HUES6 (cell line): ENCODE data around the gene KRTCAP2.
A peak's percentile ranks its signal among the peaks of the same experiment; 100 is the strongest.

ENCODE experiments used
- H3K27ac ChIP-seq: 2 replicates; pipeline ENCODE4 v1.7.0; 2013; ENCODE audit warnings: low read depth, mild to moderate bottlenecking, low read length, inconsistent platforms
- H3K27me3 ChIP-seq: 2 replicates; pipeline ENCODE4 v1.6.1; 2013; ENCODE audit warnings: low read length; ENCODE audit not compliant: control insufficient read depth, insufficient read depth
- H3K36me3 ChIP-seq: 2 replicates; pipeline ENCODE4 v1.6.1; 2013; ENCODE audit warnings: low read length; ENCODE audit not compliant: control insufficient read depth, insufficient read depth
- H3K4me1 ChIP-seq: 2 replicates; pipeline ENCODE4 v1.6.1; 2013; ENCODE audit warnings: low read length; ENCODE audit not compliant: control insufficient read depth, insufficient read depth
- H3K4me3 ChIP-seq: 2 replicates; pipeline ENCODE4 v1.5.1; 2013; ENCODE audit warnings: low read depth, low read length
- H3K9ac ChIP-seq: one replicate; pipeline ENCODE4 v1.6.1; 2013; ENCODE audit warnings: mild to moderate bottlenecking, low read length
- H3K9me3 ChIP-seq: 2 replicates; pipeline ENCODE4 v1.6.1; 2013; ENCODE audit warnings: low read depth, low read length; ENCODE audit not compliant: control insufficient read depth, insufficient read depth

The KRTCAP2 gene

GRCh38 chr1:155135415-155136028 is 37.6 kb downstream of the KRTCAP2 start, which contains the start of gene SLC50A1:
Gene SLC50A1 (plus strand): TSS chr1:155135852. CDS start chr1:155135912, 60 bp downstream.
- peaks cover 4% of the 10 kb centered on the region; the same call in 1 of the 2 replicates for H3K27me3 ChIP-seq
- no peaks in the 10 kb centered on the region for H3K9me3 ChIP-seq
- H3K9ac ChIP-seq: peak within 1 kb of the TSS; percentile 81
- H3K36me3 ChIP-seq: peaks cover 9% of the 10 kb centered on the region; the same call in 1 of the 2 replicates
- peak within 1 kb of the TSS; percentile 21; the same call in 1 of the 2 replicates for H3K27ac ChIP-seq
- H3K4me3 ChIP-seq: peak within 1 kb of the TSS; percentile 89
- H3K4me1 ChIP-seq: peaks cover 13% of the 10 kb centered on the region

- Histone ChIP-seq H3K4me3 (peak overlapping the region; percentile 89), H3K27me3 (peaks cover 4% of the 10 kb centered on the region; the same call in 1 of the 2 replicates), H3K4me1 (peaks cover 17% of the 10 kb centered on the region), H3K27ac (peak overlapping the region; percentile 21; the same call in 1 of the 2 replicates), H3K36me3 (peaks cover 9% of the 10 kb centered on the region; the same call in 1 of the 2 replicates), H3K9ac (peak overlapping the region; percentile 81), H3K9me3 (no peaks in the 10 kb centered on the region)
Observed at GRCh38 chr1:155134880-155135414, 38.2 kb downstream of the KRTCAP2 start.

- Histone ChIP-seq H3K27ac (no peak overlapping the region), H3K4me3 (peak overlapping the region; percentile 89; the same call in 1 of the 2 replicates)
Observed at GRCh38 chr1:155134322-155134721, 38.8 kb downstream of the KRTCAP2 start.

GRCh38 chr1:155133799-155134281 is 39.3 kb downstream of the KRTCAP2 start:
- Histone ChIP-seq H3K36me3 (peaks cover 9% of the 10 kb centered on the region; the same call in 1 of the 2 replicates), H3K9me3 (no peaks in the 10 kb centered on the region), H3K4me1 (peaks cover 28% of the 10 kb centered on the region), H3K9ac (no peak overlapping the region), H3K27ac (no peak overlapping the region), H3K4me3 (no peak overlapping the region), H3K27me3 (peaks cover 12% of the 10 kb centered on the region)

More at GRCh38 chr1:155134322-155134721, 38.8 kb downstream of the KRTCAP2 start:
- Histone ChIP-seq H3K27me3 (peaks cover 8% of the 10 kb centered on the region), H3K4me1 (peaks cover 23% of the 10 kb centered on the region), H3K9ac (no peak overlapping the region), H3K36me3 (peaks cover 9% of the 10 kb centered on the region; the same call in 1 of the 2 replicates), H3K9me3 (no peaks in the 10 kb centered on the region)

GRCh38 chr1:155131856-155132255 is 41.2 kb downstream of the KRTCAP2 start:
- peaks cover 39% of the 10 kb centered on the region for H3K4me1 ChIP-seq
- no peak overlapping the region for H3K4me3 ChIP-seq
- no peak overlapping the region for H3K27ac ChIP-seq
- peaks cover 9% of the 10 kb centered on the region; the same call in 1 of the 2 replicates for H3K36me3 ChIP-seq
- peaks cover 31% of the 10 kb centered on the region for H3K27me3 ChIP-seq
- no peak overlapping the region for H3K9ac ChIP-seq
- no peaks in the 10 kb centered on the region for H3K9me3 ChIP-seq

GRCh38 chr1:155131285-155131684 is 41.8 kb downstream of the KRTCAP2 start:
- Histone ChIP-seq H3K9me3 (no peaks in the 10 kb centered on the region), H3K36me3 (peaks cover 9% of the 10 kb centered on the region; the same call in 1 of the 2 replicates), H3K27ac (no peak overlapping the region), H3K27me3 (peaks cover 37% of the 10 kb centered on the region), H3K4me3 (no peak overlapping the region), H3K4me1 (peaks cover 40% of the 10 kb centered on the region), H3K9ac (no peak overlapping the region)

- peaks cover 9% of the 10 kb centered on the region; the same call in 1 of the 2 replicates for H3K36me3 ChIP-seq
- H3K27ac ChIP-seq: 0 out of 2 replicates have a peak overlapping the region, but pooled peaks have one; percentile 20
- H3K4me1 ChIP-seq: peaks cover 47% of the 10 kb centered on the region
- H3K4me3 ChIP-seq: peak overlapping the region; percentile 84
- H3K9ac ChIP-seq: peak overlapping the region; percentile 37
- peaks cover 45% of the 10 kb centered on the region for H3K27me3 ChIP-seq
- H3K9me3 ChIP-seq: no peaks in the 10 kb centered on the region
Observed at GRCh38 chr1:155130272-155131006, 42.7 kb downstream of the KRTCAP2 start.

GRCh38 chr1:155128755-155129473 is 44.2 kb downstream of the KRTCAP2 start:
- Histone ChIP-seq H3K4me3 (peak overlapping the region; percentile 84), H3K9me3 (no peaks in the 10 kb centered on the region), H3K27ac (no peak overlapping the region), H3K36me3 (peaks cover 9% of the 10 kb centered on the region; the same call in 1 of the 2 replicates), H3K4me1 (peaks cover 54% of the 10 kb centered on the region), H3K27me3 (peaks cover 60% of the 10 kb centered on the region), H3K9ac (peak overlapping the region; percentile 32)

GRCh38 chr1:155127967-155128754 is 44.9 kb downstream of the KRTCAP2 start:
- Histone ChIP-seq H3K4me3 (peak overlapping the region; percentile 84), H3K36me3 (peaks cover 9% of the 10 kb centered on the region; the same call in 1 of the 2 replicates), H3K27ac (no peak overlapping the region), H3K9me3 (no peaks in the 10 kb centered on the region), H3K27me3 (peaks cover 65% of the 10 kb centered on the region), H3K4me1 (peaks cover 54% of the 10 kb centered on the region), H3K9ac (peak overlapping the region; percentile 40)
